ENCODE data around the gene CYB5A.

CYB5A gene, protein sequence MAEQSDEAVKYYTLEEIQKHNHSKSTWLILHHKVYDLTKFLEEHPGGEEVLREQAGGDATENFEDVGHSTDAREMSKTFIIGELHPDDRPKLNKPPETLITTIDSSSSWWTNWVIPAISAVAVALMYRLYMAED

DNA sequence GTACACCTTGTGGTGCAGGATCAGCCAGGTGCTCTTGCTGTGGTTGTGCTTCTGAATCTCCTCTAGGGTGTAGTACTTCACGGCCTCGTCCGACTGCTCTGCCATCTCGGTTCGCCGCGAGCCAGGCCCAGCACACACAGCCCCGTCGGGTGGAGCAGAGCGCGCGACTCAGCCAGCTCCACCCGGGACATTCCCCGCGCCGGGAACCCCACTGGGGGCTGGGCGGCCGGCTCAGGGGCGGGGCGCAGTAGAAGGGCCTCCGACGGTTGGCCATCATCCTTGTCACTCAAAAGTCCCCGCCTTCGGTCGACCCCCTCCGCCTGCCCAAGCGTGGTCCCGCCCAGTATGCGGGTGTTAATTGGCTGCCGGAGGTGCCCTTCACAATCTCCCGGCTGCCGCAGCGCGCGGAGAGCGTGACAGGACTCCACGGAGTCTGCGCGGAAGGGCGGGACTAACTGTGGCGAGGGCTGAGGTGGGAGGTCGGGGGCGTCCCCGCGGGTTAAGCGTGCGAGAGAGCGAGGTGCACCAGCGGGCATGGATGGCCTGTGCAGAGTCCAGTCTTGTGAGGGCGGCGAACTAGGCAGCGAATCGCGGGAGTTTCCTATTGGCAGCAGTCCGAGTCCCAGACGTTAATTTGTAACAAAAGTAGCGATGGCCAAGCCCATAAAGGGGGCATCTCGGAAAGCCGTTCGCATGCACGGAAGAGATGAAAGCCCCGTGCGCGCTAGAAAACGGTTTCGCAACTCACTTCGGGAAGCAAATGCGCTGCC, at the start of gene CYB5A:
CYB5A (minus strand) TSS at position 193 of the 770 bp plus-strand sequence; CDS start at position 105, 88 bp downstream.
- H3K4me3 ChIP-seq (replicated peaks; ENCODE audit: low read depth, low read length), result peak within 1 kb of the TSS; percentile 96
- DNase-seq (ENCODE audit: low read depth), result peak; percentile 97
- TF ChIP-seq, protein P1, sequence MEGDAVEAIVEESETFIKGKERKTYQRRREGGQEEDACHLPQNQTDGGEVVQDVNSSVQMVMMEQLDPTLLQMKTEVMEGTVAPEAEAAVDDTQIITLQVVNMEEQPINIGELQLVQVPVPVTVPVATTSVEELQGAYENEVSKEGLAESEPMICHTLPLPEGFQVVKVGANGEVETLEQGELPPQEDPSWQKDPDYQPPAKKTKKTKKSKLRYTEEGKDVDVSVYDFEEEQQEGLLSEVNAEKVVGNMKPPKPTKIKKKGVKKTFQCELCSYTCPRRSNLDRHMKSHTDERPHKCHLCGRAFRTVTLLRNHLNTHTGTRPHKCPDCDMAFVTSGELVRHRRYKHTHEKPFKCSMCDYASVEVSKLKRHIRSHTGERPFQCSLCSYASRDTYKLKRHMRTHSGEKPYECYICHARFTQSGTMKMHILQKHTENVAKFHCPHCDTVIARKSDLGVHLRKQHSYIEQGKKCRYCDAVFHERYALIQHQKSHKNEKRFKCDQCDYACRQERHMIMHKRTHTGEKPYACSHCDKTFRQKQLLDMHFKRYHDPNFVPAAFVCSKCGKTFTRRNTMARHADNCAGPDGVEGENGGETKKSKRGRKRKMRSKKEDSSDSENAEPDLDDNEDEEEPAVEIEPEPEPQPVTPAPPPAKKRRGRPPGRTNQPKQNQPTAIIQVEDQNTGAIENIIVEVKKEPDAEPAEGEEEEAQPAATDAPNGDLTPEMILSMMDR (IDR thresholded peaks at IDR 0.05; ENCODE audit: low read length, missing control alignments), result no peak

- TF ChIP-seq, protein P1 (IDR thresholded peaks at IDR 0.05; ENCODE audit: low read length, missing control alignments), result no peak
- DNase-seq (ENCODE audit: low read depth), result no peak
- H3K4me3 ChIP-seq (replicated peaks; ENCODE audit: low read depth, low read length), result no peak overlapping the region
Observed at GRCh38 chr18:74337912-74338309, 46.1 kb upstream of the CYB5A start.

DNA sequence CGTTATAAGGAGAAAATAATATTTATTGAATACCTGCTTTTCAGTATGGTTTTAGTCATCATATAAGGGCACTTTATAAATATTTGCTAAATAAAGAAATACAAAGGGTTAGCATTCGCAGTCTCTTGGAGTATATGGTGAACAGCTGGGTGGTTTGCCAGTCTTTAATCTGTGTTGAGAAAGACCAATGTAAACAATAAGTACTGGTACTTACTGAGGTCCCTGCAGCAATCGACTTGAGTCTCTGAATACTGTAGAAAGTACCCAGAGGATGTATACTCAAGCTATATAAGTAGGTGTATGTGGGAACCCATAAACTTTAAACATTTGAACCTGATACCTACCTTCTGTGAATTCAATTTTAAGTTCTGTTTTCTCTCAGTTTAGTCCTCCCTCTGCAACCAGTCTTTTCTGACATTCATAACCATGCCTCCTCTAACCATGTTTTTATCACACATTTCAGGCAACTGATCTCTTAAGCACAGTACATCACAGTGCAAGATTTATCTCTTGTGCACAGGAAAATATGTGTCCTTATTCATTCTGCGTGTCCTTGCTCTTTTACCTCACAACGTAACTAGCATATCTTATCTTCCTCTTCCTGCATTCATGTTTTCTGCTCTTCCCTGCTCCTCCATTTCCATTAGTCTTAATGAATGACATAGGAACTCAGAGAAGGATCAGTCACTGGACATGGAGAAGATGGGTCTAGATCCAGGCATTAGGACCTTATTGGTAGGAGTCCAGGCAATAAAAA, 45.6 kb upstream of the CYB5A start:
- DNase-seq (ENCODE audit: low read depth), result no peak
- TF ChIP-seq, protein P1 (IDR thresholded peaks at IDR 0.05; ENCODE audit: low read length, missing control alignments), result no peak

DNA sequence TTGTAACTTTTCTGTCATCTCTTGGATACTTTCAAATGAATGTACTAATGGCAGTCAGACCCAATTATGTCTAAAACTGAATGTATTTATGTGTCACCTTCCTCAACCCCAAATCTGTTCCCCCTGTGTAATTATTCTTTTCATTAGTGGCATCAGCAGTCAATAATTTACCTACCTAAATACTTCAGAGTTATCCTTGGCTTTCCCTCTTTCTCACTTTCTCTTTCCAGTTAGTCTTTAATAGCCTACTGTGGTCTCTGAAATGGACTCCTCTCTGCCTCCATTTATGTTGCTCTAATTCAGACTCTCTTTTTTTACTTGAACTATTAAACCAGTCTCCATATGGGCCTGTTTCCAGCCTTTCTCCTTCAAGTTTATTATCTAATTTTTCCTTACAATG, 44.9 kb upstream of the CYB5A start:
- no peak for DNase-seq (ENCODE audit: low read depth)
- no peak overlapping the region for H3K4me3 ChIP-seq (replicated peaks; ENCODE audit: low read depth, low read length)
- TF ChIP-seq, protein P1 (IDR thresholded peaks at IDR 0.05; ENCODE audit: low read length, missing control alignments), result no peak

More for the DNA sequence above, 45.6 kb upstream of the CYB5A start:
- no peak overlapping the region for H3K4me3 ChIP-seq (replicated peaks; ENCODE audit: low read depth, low read length)

DNA sequence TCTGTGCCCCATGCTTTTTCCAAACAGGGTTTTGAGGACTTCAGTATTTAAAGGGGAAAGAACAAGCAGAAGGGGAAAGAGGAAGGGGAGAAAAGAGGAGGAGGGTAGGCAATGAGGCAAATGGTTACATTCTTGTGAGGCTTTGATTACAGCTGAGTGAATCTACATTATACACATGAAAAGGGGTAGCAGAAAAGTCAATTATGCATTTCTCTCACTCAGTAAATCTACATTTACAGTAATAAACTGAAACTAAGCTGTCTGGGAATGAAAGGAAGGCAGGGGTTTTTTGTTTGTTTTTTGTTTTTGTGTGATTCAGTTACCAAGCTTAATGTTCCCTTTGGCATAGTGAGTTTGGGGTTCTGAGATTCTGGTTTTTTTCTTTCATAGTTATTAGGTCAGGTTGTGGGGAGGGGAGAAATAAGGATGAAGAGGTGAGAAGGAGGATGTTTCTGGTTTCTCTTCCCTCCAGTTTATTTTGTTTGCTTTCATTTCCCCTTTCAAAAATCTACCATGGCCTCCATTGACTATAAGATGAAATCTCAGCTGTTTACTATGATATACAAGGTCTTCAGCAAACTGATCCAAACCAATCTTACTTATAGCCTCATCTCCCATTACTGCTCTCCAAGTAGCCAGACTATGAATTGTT, 42.6 kb upstream of the CYB5A start:
- H3K4me3 ChIP-seq (replicated peaks; ENCODE audit: low read depth, low read length), result no peak overlapping the region
- DNase-seq (ENCODE audit: low read depth), result no peak
- TF ChIP-seq, protein P1 (IDR thresholded peaks at IDR 0.05; ENCODE audit: low read length, missing control alignments), result no peak

DNA sequence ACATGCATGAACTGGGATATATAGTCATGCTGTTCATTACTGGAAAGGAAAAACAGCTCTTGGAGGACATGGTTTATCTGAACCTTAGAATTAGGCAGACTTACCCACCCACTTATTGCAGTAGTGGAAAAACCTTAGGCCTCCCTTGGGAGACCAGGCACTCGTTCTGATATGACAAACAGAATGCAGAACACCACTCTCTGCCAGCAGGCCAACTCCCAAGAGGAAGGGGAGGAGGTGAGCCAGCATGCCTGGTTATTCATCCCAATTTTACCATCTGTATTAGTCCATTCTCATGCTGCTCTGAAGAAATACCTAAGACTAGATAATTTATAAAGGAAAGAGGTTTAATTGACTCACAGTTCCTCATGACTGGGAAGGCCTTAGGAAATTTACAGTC, 41.3 kb upstream of the CYB5A start:
- TF ChIP-seq, protein P1 (IDR thresholded peaks at IDR 0.05; ENCODE audit: low read length, missing control alignments), result no peak

More for the DNA sequence above, 41.3 kb upstream of the CYB5A start:
- peak; percentile 23 for DNase-seq (ENCODE audit: low read depth)
- no peak overlapping the region for H3K4me3 ChIP-seq (replicated peaks; ENCODE audit: low read depth, low read length)

Data from fibroblast of pulmonary artery (primary cell).